Calu3 (cell line): ENCODE results near the gene MGAT4C. TPM values are rescaled to one million over a fixed set of nuclear protein-coding genes. Genes with fewer than 3 reads are reported as not detected.
"Not testable (repeated sequence)": the region's sequence is repeated elsewhere in the genome, so short reads cannot be mapped to it uniquely, and the experiment has no call there.

ENCODE experiments used
- BruUV-seq: library from RNA; stranded (reverse); fragments of 400-500 nt; replicated peaks from 2 replicates; lab custom pipeline; 2021; lab: Mats Ljungman, UMichigan
- CTCF ChIA-PET: fragments of 300-600 bp; sonication (Branson Sonifier 250); formaldehyde crosslinking; loops from one replicate; lab custom pipeline; 2022; ENCODE audit warnings: antibody characterized with exemption; lab: Charles Lee
- DNase-seq: peaks from one replicate; pipeline ENCODE4 v3.0.0; 2022
- H3K27ac Mint-ChIP-seq: one replicate; pipeline ENCODE4 v1.8.0; 2022; ENCODE audit warnings: mixed read lengths; ENCODE audit not compliant: unreplicated experiment
- H3K27me3 Mint-ChIP-seq: one replicate; pipeline ENCODE4 v1.8.0; 2022; ENCODE audit warnings: mixed read lengths; ENCODE audit not compliant: unreplicated experiment
- H3K36me3 Mint-ChIP-seq: one replicate; pipeline ENCODE4 v1.8.0; 2022; ENCODE audit warnings: mild to moderate bottlenecking, moderate library complexity, mixed read lengths; ENCODE audit not compliant: insufficient read depth, unreplicated experiment
- H3K4me1 Mint-ChIP-seq: one replicate; pipeline ENCODE4 v1.8.0; 2022; ENCODE audit warnings: mild to moderate bottlenecking, low read depth, mixed read lengths; ENCODE audit not compliant: unreplicated experiment
- H3K4me3 Mint-ChIP-seq: one replicate; pipeline ENCODE4 v1.8.0; 2022; ENCODE audit warnings: mild to moderate bottlenecking, low read depth, moderate library complexity, mixed read lengths; ENCODE audit not compliant: unreplicated experiment
- H3K9me3 Mint-ChIP-seq: one replicate; pipeline ENCODE4 v1.8.0; 2022; ENCODE audit warnings: low read depth, mixed read lengths; ENCODE audit not compliant: unreplicated experiment
- intact Hi-C: fragments of 100-400 bp; cut with micrococcal nuclease; formaldehyde crosslinking; loops from one replicate; pipeline ENCODE4 v1.10.0; 2022; ENCODE audit not compliant: unreplicated experiment
- total RNA-seq: library from RNA; stranded (reverse); gene quantifications from 2 replicates; pipeline ENCODE4 v1.2.3, GENCODE V29; 2022
- TF ChIP-seq, protein P1 (sequence below): fragments of 200-600 bp; IDR thresholded peaks from one replicate; pipeline ENCODE4 v1.8.0; 2022; ENCODE audit warnings: antibody characterized with exemption; ENCODE audit not compliant: unreplicated experiment

MGAT4C gene
- total RNA-seq, 1 experiment from 2014 or later: not detected

GRCh38 chr12:86134561-86134960 is 121.6 kb downstream of the MGAT4C start:
- H3K4me1 Mint-ChIP-seq: peaks cover 31% of the 10 kb centered on the region
- BruUV-seq: no TSS peak
- no peak for DNase-seq
- intact Hi-C loops: no loop called here
- no peaks in the 10 kb centered on the region for H3K36me3 Mint-ChIP-seq
- TF ChIP-seq, protein P1, sequence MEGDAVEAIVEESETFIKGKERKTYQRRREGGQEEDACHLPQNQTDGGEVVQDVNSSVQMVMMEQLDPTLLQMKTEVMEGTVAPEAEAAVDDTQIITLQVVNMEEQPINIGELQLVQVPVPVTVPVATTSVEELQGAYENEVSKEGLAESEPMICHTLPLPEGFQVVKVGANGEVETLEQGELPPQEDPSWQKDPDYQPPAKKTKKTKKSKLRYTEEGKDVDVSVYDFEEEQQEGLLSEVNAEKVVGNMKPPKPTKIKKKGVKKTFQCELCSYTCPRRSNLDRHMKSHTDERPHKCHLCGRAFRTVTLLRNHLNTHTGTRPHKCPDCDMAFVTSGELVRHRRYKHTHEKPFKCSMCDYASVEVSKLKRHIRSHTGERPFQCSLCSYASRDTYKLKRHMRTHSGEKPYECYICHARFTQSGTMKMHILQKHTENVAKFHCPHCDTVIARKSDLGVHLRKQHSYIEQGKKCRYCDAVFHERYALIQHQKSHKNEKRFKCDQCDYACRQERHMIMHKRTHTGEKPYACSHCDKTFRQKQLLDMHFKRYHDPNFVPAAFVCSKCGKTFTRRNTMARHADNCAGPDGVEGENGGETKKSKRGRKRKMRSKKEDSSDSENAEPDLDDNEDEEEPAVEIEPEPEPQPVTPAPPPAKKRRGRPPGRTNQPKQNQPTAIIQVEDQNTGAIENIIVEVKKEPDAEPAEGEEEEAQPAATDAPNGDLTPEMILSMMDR: no peak
- no peaks in the 10 kb centered on the region for H3K27me3 Mint-ChIP-seq
- no peak overlapping the region for H3K4me3 Mint-ChIP-seq
- CTCF ChIA-PET: no interaction called here
- H3K27ac Mint-ChIP-seq: peak overlapping the region; percentile 30
- no peaks in the 10 kb centered on the region for H3K9me3 Mint-ChIP-seq

GRCh38 chr12:86126900-86127299 is 129.3 kb downstream of the MGAT4C start:
- CTCF ChIA-PET, H3K36me3 Mint-ChIP-seq, H3K4me3 Mint-ChIP-seq, BruUV-seq, H3K9me3 Mint-ChIP-seq, H3K4me1 Mint-ChIP-seq, DNase-seq, H3K27ac Mint-ChIP-seq, intact Hi-C loops, H3K27me3 Mint-ChIP-seq: not testable (repeated sequence)

- CTCF ChIA-PET: no interaction called here
- Mint-ChIP-seq H3K27me3 (no peaks in the 10 kb centered on the region), H3K4me1 (no peaks in the 10 kb centered on the region), H3K4me3 (no peak overlapping the region), H3K27ac (no peak overlapping the region), H3K9me3 (peaks cover 3% of the 10 kb centered on the region), H3K36me3 (no peaks in the 10 kb centered on the region)
- BruUV-seq: no TSS peak
- intact Hi-C loops: no loop called here
- no peak for DNase-seq
- TF ChIP-seq, protein P1: no peak
Observed at GRCh38 chr12:86122846-86123468, 133.2 kb downstream of the MGAT4C start.

- BruUV-seq: no TSS peak
- TF ChIP-seq, protein P1: no peak
- H3K9me3 Mint-ChIP-seq: peaks cover 3% of the 10 kb centered on the region
- intact Hi-C loops: no loop called here
- no peak overlapping the region for H3K27ac Mint-ChIP-seq
- CTCF ChIA-PET: no interaction called here
- no peaks in the 10 kb centered on the region for H3K4me1 Mint-ChIP-seq
- no peaks in the 10 kb centered on the region for H3K36me3 Mint-ChIP-seq
- H3K4me3 Mint-ChIP-seq: no peak overlapping the region
- no peaks in the 10 kb centered on the region for H3K27me3 Mint-ChIP-seq
- no peak for DNase-seq
Observed at GRCh38 chr12:86118161-86118560, 138.0 kb downstream of the MGAT4C start.

DNA sequence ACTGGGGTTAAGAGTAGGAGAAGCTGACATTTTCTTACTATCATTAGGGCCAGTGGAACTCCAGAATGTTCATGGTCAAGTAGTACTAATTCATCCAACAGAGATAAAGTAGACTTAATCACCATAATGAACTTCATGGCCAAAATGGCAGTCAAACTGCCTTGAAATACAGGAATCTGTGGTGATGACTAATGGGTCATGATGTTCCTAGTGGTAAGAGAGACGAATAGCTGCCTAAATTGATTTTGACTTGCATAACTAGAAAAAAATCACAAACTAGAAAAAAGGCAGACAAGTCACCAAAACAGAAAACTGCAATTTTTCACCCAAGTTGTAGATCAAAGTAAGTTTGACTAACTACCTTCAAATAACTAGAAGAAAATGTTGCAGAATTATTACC is 138.5 kb downstream of the MGAT4C start:
- H3K27ac Mint-ChIP-seq: no peak overlapping the region
- CTCF ChIA-PET: no interaction called here

More for the DNA sequence above, 138.5 kb downstream of the MGAT4C start:
- DNase-seq: no peak
- TF ChIP-seq, protein P1: no peak
- no TSS peak for BruUV-seq
- Mint-ChIP-seq H3K4me1 (no peaks in the 10 kb centered on the region), H3K27me3 (no peaks in the 10 kb centered on the region), H3K9me3 (peaks cover 3% of the 10 kb centered on the region), H3K36me3 (no peaks in the 10 kb centered on the region), H3K4me3 (no peak overlapping the region)
- intact Hi-C loops: no loop called here
